A549 treated with GW870086 at 1 μM for 4 hours (cell line): ENCODE measurements around the gene C6orf52. TPM values are rescaled to one million over a fixed set of nuclear protein-coding genes. Genes with fewer than 3 reads are reported as not detected.

Experiments
- total RNA-seq: library from RNA; stranded (reverse); fragments of 200-300 nt; extraction: Qiagen RNA extraction; gene quantifications from 5 replicates; pipeline ENCODE4 v1.2.3, GENCODE V29; 2022; ENCODE audit warnings: low read depth

C6orf52 gene
- 1.7 to 2.1 TPM (median 2.1 TPM) in 5 replicates for total RNA-seq

GRCh38 chr6:10694302-10695085, at the start of gene C6orf52, which contains the start of gene PAK1IP1:
Gene C6orf52, minus strand, starts transcription at chr6:10694616. Its CDS starts 7,066 bp downstream, at chr6:10687550.
Gene PAK1IP1, plus strand, starts transcription at chr6:10694972. Its CDS starts 14 bp downstream, at chr6:10694986.

GRCh38 chr6:10722820-10723566, 28.6 kb upstream of the C6orf52 start, which contains the start of gene TMEM14C:
Gene TMEM14C, plus strand, starts transcription at chr6:10723070. Its CDS starts 1,544 bp downstream, at chr6:10724614.

Other genes starting within 250 kb of the C6orf52 start
- gene GCNT2, start 173.3 kb downstream of the C6orf52 start, total RNA-seq = 5.6 to 7.5 TPM (median 6.3 TPM) in 5 replicates
- 19.1 to 21.0 TPM (median 20.3 TPM) in 5 replicates for gene PAK1IP1, start 356 bp upstream of the C6orf52 start, total RNA-seq
- gene TMEM14C, start 28.5 kb upstream of the C6orf52 start, total RNA-seq = 147 to 168 TPM (median 156 TPM) in 5 replicates
- gene TMEM14B, start 53.2 kb upstream of the C6orf52 start, total RNA-seq = 135 to 163 TPM (median 139 TPM) in 5 replicates
- gene MAK, start 143.9 kb upstream of the C6orf52 start, total RNA-seq = 0.09 to 0.29 TPM (median 0.15 TPM) in 5 replicates
- not detected in 5 replicates for gene GCM2, start 187.4 kb upstream of the C6orf52 start, total RNA-seq
- gene SYCP2L, start 192.4 kb upstream of the C6orf52 start, total RNA-seq = 2.0 to 3.3 TPM (median 2.4 TPM) in 5 replicates